HK-2 (cell line): ENCODE results near the gene PRSS21.

ENCODE experiments used
- DNase-seq: peaks from one replicate; pipeline ENCODE4 v3.0.0-alpha.2; 2018; ENCODE audit not compliant: unreplicated experiment

The PRSS21 gene

GRCh38 chr16:2779978-2780898, 36.8 kb upstream of the PRSS21 start:
- no peak for DNase-seq

- no peak for DNase-seq
Observed at GRCh38 chr16:2782583-2783351, 34.3 kb upstream of the PRSS21 start.

- no peak for DNase-seq
Observed at GRCh38 chr16:2783581-2784357, 33.3 kb upstream of the PRSS21 start.

- no peak for DNase-seq
Observed at GRCh38 chr16:2784358-2785100, 32.5 kb upstream of the PRSS21 start.

- DNase-seq = no peak
Observed at GRCh38 chr16:2785101-2785991, 31.7 kb upstream of the PRSS21 start.

- no peak for DNase-seq
Observed at GRCh38 chr16:2786061-2786825, 30.8 kb upstream of the PRSS21 start.

- no peak for DNase-seq
Observed at GRCh38 chr16:2786826-2787151, 30.2 kb upstream of the PRSS21 start.

GRCh38 chr16:2787406-2787805, 29.6 kb upstream of the PRSS21 start, which contains the start of gene PRSS33:
Gene PRSS33, minus strand, starts transcription at chr16:2787560. Its CDS starts 1,013 bp downstream, at chr16:2786547.
- DNase-seq = no peak

- no peak for DNase-seq
Observed at GRCh38 chr16:2787961-2788360, 29.1 kb upstream of the PRSS21 start.

- no peak for DNase-seq
Observed at GRCh38 chr16:2790631-2791030, 26.4 kb upstream of the PRSS21 start.

- DNase-seq = no peak
Observed at GRCh38 chr16:2791174-2791573, 25.9 kb upstream of the PRSS21 start.

GRCh38 chr16:2792940-2793339, 24.1 kb upstream of the PRSS21 start:
- no peak for DNase-seq

- no peak for DNase-seq
Observed at GRCh38 chr16:2795395-2796143, 21.5 kb upstream of the PRSS21 start.

- no peak for DNase-seq
Observed at GRCh38 chr16:2798723-2799204, 18.3 kb upstream of the PRSS21 start.

GRCh38 chr16:2799205-2799858, 17.7 kb upstream of the PRSS21 start:
- DNase-seq = no peak

GRCh38 chr16:2799859-2800226, 17.2 kb upstream of the PRSS21 start:
- DNase-seq = no peak

- DNase-seq = no peak
Observed at GRCh38 chr16:2803545-2804195, 13.4 kb upstream of the PRSS21 start.

- no peak for DNase-seq
Observed at GRCh38 chr16:2804728-2805127, 12.3 kb upstream of the PRSS21 start.
